DND-41 (cell line): ENCODE measurements around the gene NNMT.

Experiments
- CTCF ChIP-seq: IDR thresholded peaks from 2 replicates; pipeline ENCODE4 v1.5.1; 2012; ENCODE audit warnings: borderline replicate concordance, low read length, moderate library complexity, mild to moderate bottlenecking; ENCODE audit not compliant: poor library complexity, severe bottlenecking; ENCODE audit errors: extremely low read depth
- EZH2 ChIP-seq: IDR thresholded peaks from 3 replicates; pipeline ENCODE4 v1.6.1; 2012; ENCODE audit warnings: borderline replicate concordance, low read depth, mild to moderate bottlenecking, moderate library complexity, low read length, inconsistent platforms; ENCODE audit not compliant: severe bottlenecking

DNA sequence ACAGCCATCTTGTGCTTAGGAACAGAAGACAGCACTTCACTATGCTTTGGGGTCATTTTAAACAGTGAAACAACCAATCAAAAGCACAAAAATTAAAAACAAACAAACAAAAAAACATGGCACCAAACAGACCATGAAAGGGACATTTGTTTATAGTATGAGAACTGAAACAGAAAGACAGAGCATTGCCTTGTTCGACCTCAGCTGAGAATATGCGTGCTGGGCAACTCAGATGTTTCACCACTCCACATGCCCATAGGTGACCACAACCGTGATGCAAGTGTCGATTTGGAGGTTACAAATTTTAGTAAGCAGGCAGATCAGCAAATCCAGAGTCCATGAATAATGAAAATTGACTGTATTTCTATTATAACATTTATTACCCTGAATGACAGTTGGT lies 30.0 kb downstream of the NNMT start:
- no peak for TF ChIP-seq CTCF
- no peak for TF ChIP-seq EZH2
